Activated CD8-positive, alpha-beta memory T cell treated with anti-CD3 and anti-CD28 coated beads, Interleukin-2, amount 10 ng/mL, durations not matched to agents 7 days and 5 days (primary cell): ENCODE data around the gene SYAP1. TPM values are rescaled to one million over a fixed set of nuclear protein-coding genes. Genes with fewer than 3 reads are reported as not detected.
"Not testable (repeated sequence)": the region's sequence is repeated elsewhere in the genome, so short reads cannot be mapped to it uniquely, and the experiment has no call there.

ENCODE experiments used
- ATAC-seq: fragments of 150-1000 bp; cut with Tn5 transposase; one replicate; pipeline ENCODE4 v1.10.0; 2021; ENCODE audit warnings: moderate library complexity
- CTCF ChIA-PET: fragments of 350-600 bp; sonication (Branson Sonifier 250); formaldehyde crosslinking; loops from one replicate; lab custom pipeline; 2021; ENCODE audit warnings: antibody characterized with exemption; lab: Charles Lee
- DNase-seq: peaks from one replicate; pipeline ENCODE4 v3.0.0-alpha.2; 2020
- H3K27ac Mint-ChIP-seq: one replicate; pipeline ENCODE4 v1.8.0; 2021; ENCODE audit warnings: mild to moderate bottlenecking, mixed read lengths
- H3K27me3 Mint-ChIP-seq: one replicate; pipeline ENCODE4 v1.8.0; 2021; ENCODE audit warnings: mixed read lengths
- H3K36me3 Mint-ChIP-seq: one replicate; pipeline ENCODE4 v1.8.0; 2021; ENCODE audit warnings: mild to moderate bottlenecking, mixed read lengths
- H3K4me1 Mint-ChIP-seq: one replicate; pipeline ENCODE4 v1.8.0; 2021; ENCODE audit warnings: mixed read lengths
- H3K4me3 Mint-ChIP-seq: one replicate; pipeline ENCODE4 v1.8.0; 2021; ENCODE audit warnings: mild to moderate bottlenecking, moderate library complexity, mixed read lengths
- H3K9me3 Mint-ChIP-seq: one replicate; pipeline ENCODE4 v1.8.0; 2022; ENCODE audit warnings: low read depth, mixed read lengths
- total RNA-seq, 2 experiments: library from RNA; stranded (reverse); gene quantifications; one replicate each; pipeline ENCODE4 v1.2.3, GENCODE V29; 2021

SYAP1 gene
- total RNA-seq, 2 experiments from 2014 or later: 13.1 to 18.4 TPM

- Mint-ChIP-seq H3K27me3 (no peaks in the 10 kb centered on the region), H3K4me1 (peaks cover 5% of the 10 kb centered on the region), H3K27ac (no peak overlapping the region), H3K9me3 (no peaks in the 10 kb centered on the region), H3K4me3 (no peak overlapping the region), H3K36me3 (peaks cover 11% of the 10 kb centered on the region)
- DNase-seq: no peak
- CTCF ChIA-PET: no interaction called here
- ATAC-seq: no peak
Observed at GRCh38 chrX:16737024-16737423, 17.6 kb downstream of the SYAP1 start.

GRCh38 chrX:16739574-16739973, 20.2 kb downstream of the SYAP1 start:
- Mint-ChIP-seq H3K27ac (no peak overlapping the region), H3K27me3 (no peaks in the 10 kb centered on the region), H3K36me3 (peaks cover 19% of the 10 kb centered on the region), H3K9me3 (no peaks in the 10 kb centered on the region), H3K4me3 (no peak overlapping the region), H3K4me1 (no peaks in the 10 kb centered on the region)
- ATAC-seq (no peak), DNase-seq (no peak)
- CTCF ChIA-PET: interaction anchor here (0.7 kb wide), 1 partner anchor 987 kb away, joined by 3 read pairs; no protein-coding TSS in a partner anchor

- ATAC-seq (no peak), DNase-seq (no peak)
- Mint-ChIP-seq H3K27me3 (no peaks in the 10 kb centered on the region), H3K27ac (no peak overlapping the region), H3K9me3 (no peaks in the 10 kb centered on the region), H3K36me3 (peaks cover 15% of the 10 kb centered on the region), H3K4me3 (no peak overlapping the region), H3K4me1 (no peaks in the 10 kb centered on the region)
- CTCF ChIA-PET: no interaction called here
Observed at GRCh38 chrX:16743604-16744325, 24.4 kb downstream of the SYAP1 start.

- Mint-ChIP-seq H3K4me1 (no peaks in the 10 kb centered on the region), H3K9me3 (no peaks in the 10 kb centered on the region), H3K4me3 (no peak overlapping the region), H3K36me3 (peaks cover 17% of the 10 kb centered on the region), H3K27me3 (no peaks in the 10 kb centered on the region), H3K27ac (no peak overlapping the region)
- ATAC-seq (no peak), DNase-seq (no peak)
- CTCF ChIA-PET: no interaction called here
Observed at GRCh38 chrX:16745102-16745501, 25.7 kb downstream of the SYAP1 start.

- no peak for DNase-seq
- no peaks in the 10 kb centered on the region for H3K27me3 Mint-ChIP-seq
- no peaks in the 10 kb centered on the region for H3K9me3 Mint-ChIP-seq
- H3K27ac Mint-ChIP-seq: no peak overlapping the region
- H3K4me3 Mint-ChIP-seq: no peak overlapping the region
- no peaks in the 10 kb centered on the region for H3K4me1 Mint-ChIP-seq
- peaks cover 22% of the 10 kb centered on the region for H3K36me3 Mint-ChIP-seq
- ATAC-seq: no peak
- CTCF ChIA-PET: no interaction called here
Observed at GRCh38 chrX:16745659-16746058, 26.2 kb downstream of the SYAP1 start.

DNA sequence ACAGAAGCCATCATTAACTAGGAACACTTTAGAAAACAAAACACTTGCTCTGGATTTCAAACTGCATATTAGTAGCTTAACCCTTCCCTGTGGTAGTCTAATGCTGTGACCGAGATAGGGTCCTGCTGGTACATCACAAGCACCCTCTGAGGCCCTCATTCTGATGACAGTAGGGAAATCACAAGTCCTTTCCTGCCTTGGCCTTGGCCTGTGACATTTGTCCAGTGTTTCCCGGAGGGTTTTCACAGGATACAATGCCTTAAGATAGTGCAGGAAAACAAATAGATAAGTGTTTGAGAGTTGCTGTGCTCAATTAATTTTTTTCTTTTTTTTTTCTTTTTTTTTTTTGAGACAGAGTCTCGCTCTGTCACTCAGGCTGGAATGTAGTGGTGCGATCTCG, 29.0 kb downstream of the SYAP1 start:
- H3K9me3 Mint-ChIP-seq: no peaks in the 10 kb centered on the region
- H3K27me3 Mint-ChIP-seq: no peaks in the 10 kb centered on the region
- H3K27ac Mint-ChIP-seq: no peak overlapping the region
- DNase-seq (no peak), ATAC-seq (no peak)
- no peaks in the 10 kb centered on the region for H3K4me1 Mint-ChIP-seq
- H3K36me3 Mint-ChIP-seq: peaks cover 25% of the 10 kb centered on the region
- H3K4me3 Mint-ChIP-seq: no peak overlapping the region
- CTCF ChIA-PET: no interaction called here

- Mint-ChIP-seq H3K9me3 (no peaks in the 10 kb centered on the region), H3K4me1 (no peaks in the 10 kb centered on the region), H3K27ac (no peak overlapping the region), H3K27me3 (no peaks in the 10 kb centered on the region), H3K36me3 (peaks cover 24% of the 10 kb centered on the region), H3K4me3 (no peak overlapping the region)
- ATAC-seq (no peak), DNase-seq (no peak)
- CTCF ChIA-PET: no interaction called here
Observed at GRCh38 chrX:16750136-16750535, 30.7 kb downstream of the SYAP1 start.

GRCh38 chrX:16754019-16754418, 34.6 kb downstream of the SYAP1 start:
- no peaks in the 10 kb centered on the region for H3K4me1 Mint-ChIP-seq
- peaks cover 22% of the 10 kb centered on the region for H3K36me3 Mint-ChIP-seq
- no peaks in the 10 kb centered on the region for H3K9me3 Mint-ChIP-seq
- H3K27ac Mint-ChIP-seq: no peak overlapping the region
- H3K27me3 Mint-ChIP-seq: no peaks in the 10 kb centered on the region
- no peak overlapping the region for H3K4me3 Mint-ChIP-seq
- ATAC-seq: no peak
- CTCF ChIA-PET: no interaction called here
- no peak for DNase-seq

GRCh38 chrX:16756724-16757123, 37.3 kb downstream of the SYAP1 start:
- H3K36me3 Mint-ChIP-seq: peaks cover 18% of the 10 kb centered on the region
- no peak for DNase-seq

GRCh38 chrX:16761500-16761899, 42.1 kb downstream of the SYAP1 start:
- H3K27ac Mint-ChIP-seq, CTCF ChIA-PET, H3K4me3 Mint-ChIP-seq, H3K27me3 Mint-ChIP-seq, DNase-seq, H3K9me3 Mint-ChIP-seq, H3K4me1 Mint-ChIP-seq, ATAC-seq, H3K36me3 Mint-ChIP-seq: not testable (repeated sequence)

More at GRCh38 chrX:16756724-16757123, 37.3 kb downstream of the SYAP1 start:
- no peak overlapping the region for H3K27ac Mint-ChIP-seq
- ATAC-seq: no peak
- no peaks in the 10 kb centered on the region for H3K4me1 Mint-ChIP-seq
- no peak overlapping the region for H3K4me3 Mint-ChIP-seq
- CTCF ChIA-PET: no interaction called here
- no peaks in the 10 kb centered on the region for H3K9me3 Mint-ChIP-seq
- H3K27me3 Mint-ChIP-seq: no peaks in the 10 kb centered on the region

DNA sequence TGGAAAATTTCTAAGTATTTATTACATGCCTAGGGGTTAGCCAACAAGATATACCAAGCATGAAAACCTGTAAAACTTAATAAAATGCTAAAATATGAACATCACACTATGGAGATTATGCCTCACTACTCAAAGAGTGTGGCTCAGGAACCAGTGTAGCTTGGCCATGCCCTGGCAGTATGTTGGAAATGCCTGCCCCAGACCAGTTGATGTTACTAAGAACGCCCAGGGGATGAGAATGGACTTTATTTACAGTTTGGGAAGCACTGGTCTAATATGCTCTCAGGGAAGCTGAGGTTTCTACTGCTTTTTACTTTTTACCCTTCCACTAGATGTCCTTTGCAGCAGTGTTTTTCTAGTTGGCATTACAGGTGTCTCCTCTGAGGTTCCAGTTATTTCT, 43.2 kb downstream of the SYAP1 start:
- H3K4me3 Mint-ChIP-seq: no peak overlapping the region
- H3K27ac Mint-ChIP-seq: no peak overlapping the region
- no peaks in the 10 kb centered on the region for H3K27me3 Mint-ChIP-seq
- DNase-seq (no peak), ATAC-seq (no peak)
- CTCF ChIA-PET: no interaction called here
- peaks cover 2% of the 10 kb centered on the region for H3K36me3 Mint-ChIP-seq
- H3K9me3 Mint-ChIP-seq: no peaks in the 10 kb centered on the region
- H3K4me1 Mint-ChIP-seq: no peaks in the 10 kb centered on the region

GRCh38 chrX:16765594-16765993, 46.2 kb downstream of the SYAP1 start:
- H3K4me1 Mint-ChIP-seq: no peaks in the 10 kb centered on the region
- no peak overlapping the region for H3K4me3 Mint-ChIP-seq
- ATAC-seq (no peak), DNase-seq (no peak)
- H3K27me3 Mint-ChIP-seq: no peaks in the 10 kb centered on the region
- H3K27ac Mint-ChIP-seq: no peak overlapping the region
- CTCF ChIA-PET: no interaction called here
- no peaks in the 10 kb centered on the region for H3K36me3 Mint-ChIP-seq
- H3K9me3 Mint-ChIP-seq: no peaks in the 10 kb centered on the region

DNA sequence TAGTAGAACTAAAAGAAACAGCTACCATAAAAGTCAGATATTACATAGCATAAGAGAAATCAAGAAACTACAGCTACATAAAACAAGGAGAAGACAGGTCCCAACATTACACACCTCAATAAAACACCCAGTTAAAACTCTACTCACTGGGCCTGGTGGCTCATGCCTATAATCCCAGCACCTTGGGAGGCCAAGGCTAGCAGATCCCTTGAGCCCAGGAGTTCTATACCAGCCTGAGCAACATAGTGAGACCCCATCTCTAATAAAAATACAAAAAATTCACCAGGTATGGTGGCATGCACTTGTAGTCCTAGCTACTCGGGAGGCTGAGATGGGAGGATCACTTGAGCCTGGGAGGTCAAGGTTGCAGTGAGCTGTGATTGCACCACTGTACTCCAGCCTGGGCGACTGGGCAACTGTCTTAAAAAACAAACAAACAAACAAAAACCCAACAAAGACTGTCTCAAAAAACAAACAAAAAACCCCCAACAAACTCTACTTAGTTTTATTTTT, 51.6 kb downstream of the SYAP1 start:
- CTCF ChIA-PET: no interaction called here
- ATAC-seq: no peak
- DNase-seq: no peak
- no peaks in the 10 kb centered on the region for H3K27me3 Mint-ChIP-seq
- H3K36me3 Mint-ChIP-seq: no peaks in the 10 kb centered on the region
- H3K9me3 Mint-ChIP-seq: no peaks in the 10 kb centered on the region
- no peak overlapping the region for H3K4me3 Mint-ChIP-seq
- no peak overlapping the region for H3K27ac Mint-ChIP-seq
- H3K4me1 Mint-ChIP-seq: no peaks in the 10 kb centered on the region

- Mint-ChIP-seq H3K27ac (no peak overlapping the region), H3K27me3 (no peaks in the 10 kb centered on the region), H3K36me3 (no peaks in the 10 kb centered on the region), H3K4me3 (no peak overlapping the region), H3K4me1 (no peaks in the 10 kb centered on the region), H3K9me3 (no peaks in the 10 kb centered on the region)
- CTCF ChIA-PET: no interaction called here
- DNase-seq: no peak
- no peak for ATAC-seq
Observed at GRCh38 chrX:16771483-16772398, 52.3 kb downstream of the SYAP1 start.
